Uterus (tissue), 2 donors: ENCODE results near the gene SELENOS.

Source experiments
- CTCF ChIP-seq, 4 experiments: fragments of 200-600 bp in 2 of 4; fragments of 450-650 bp in 2 of 4; sonication (generic) in 2 of 4; IDR thresholded peaks; one replicate each; pipeline ENCODE4 v1.5.1; 2016 to 2019; ENCODE audit warnings: antibody characterized with exemption in 4 of 4, mild to moderate bottlenecking in 2 of 4, moderate library complexity in 1 of 4
- POLR2A ChIP-seq, 2 donors: fragments of 450-650 bp; IDR thresholded peaks; one replicate each; pipeline ENCODE4 v1.6.1; 2016; ENCODE audit warnings: antibody characterized with exemption in 2 of 2, mild to moderate bottlenecking in 1 of 2, moderate library complexity in 1 of 2

- TF ChIP-seq CTCF (IDR thresholded peaks at IDR 0.05) (no peak), POLR2A (IDR thresholded peaks at IDR 0.05) (no peak)
Measured at GRCh38 chr15:101266787-101267186, 10.5 kb downstream of the SELENOS start.
